K562 (cell line): Measurements from ENCODE around the gene TIPIN.

ENCODE experiments used
- AFF4 ChIP-seq: sonication (generic); formaldehyde crosslinking; IDR thresholded peaks from 2 replicates; pipeline ENCODE4 v1.8.0; 2023; ENCODE audit warnings: mild to moderate bottlenecking, missing genetic modification reagents
- ATF2 ChIP-seq: sonication (generic); formaldehyde crosslinking; IDR thresholded peaks from 2 replicates; pipeline ENCODE4 v1.8.1; 2022; ENCODE audit warnings: missing genetic modification reagents
- ATF3 ChIP-seq, 2 experiments: fragments of 450-650 bp in 1 of 2; sonication (generic) in 1 of 2; formaldehyde crosslinking in 1 of 2; IDR thresholded peaks in 1 of 2; conservative IDR thresholded peaks in 1 of 2; 2 replicates each; pipeline versions ENCODE4 v1.6.1 to v1.8.1; 2016 to 2023; ENCODE audit warnings: mild to moderate bottlenecking in 2 of 2, moderate library complexity in 2 of 2, inconsistent platforms in 1 of 2, missing genetic modification reagents in 1 of 2
- CBX5 ChIP-seq: IDR thresholded peaks from 2 replicates; pipeline ENCODE4 v1.6.1; 2014; ENCODE audit warnings: low read depth, borderline replicate concordance
- CTCF ChIP-seq, 3 experiments: IDR thresholded peaks in 2 of 3; conservative IDR thresholded peaks in 1 of 3; 2 replicates each; pipeline ENCODE4 v1.5.1; 2011 to 2012; ENCODE audit warnings: low read length in 3 of 3, mild to moderate bottlenecking in 3 of 3, control low read depth in 2 of 3, improper control_type of control experiment in 1 of 3, inconsistent platforms in 1 of 3, low read depth in 1 of 3, mixed read lengths in 1 of 3, moderate library complexity in 1 of 3; ENCODE audit not compliant: insufficient read depth in 2 of 3
- ETS2 ChIP-seq: IDR thresholded peaks from 2 replicates; pipeline ENCODE4 v1.6.1; 2016; ENCODE audit warnings: borderline replicate concordance, missing genetic modification characterization, mild to moderate bottlenecking, moderate library complexity, missing compliant biosample characterization; ENCODE audit not compliant: poor library complexity, severe bottlenecking
- GABPA ChIP-seq: fragments of 200-800 bp; sonication (Bioruptor generic); conservative IDR thresholded peaks from 2 replicates; pipeline ENCODE4 v1.6.1; 2016; ENCODE audit warnings: low read depth, missing genetic modification characterization, missing compliant biosample characterization
- KAT8 ChIP-seq: fragments of 450-650 bp; IDR thresholded peaks from 2 replicates; pipeline ENCODE4 v1.6.1; 2016; ENCODE audit warnings: low read depth, mild to moderate bottlenecking
- MAFK ChIP-seq: IDR thresholded peaks from 2 replicates; pipeline ENCODE4 v1.6.1; 2011; ENCODE audit warnings: low read length, improper control_type of control experiment
- NFIC ChIP-seq: fragments of 450-650 bp; IDR thresholded peaks from 2 replicates; pipeline ENCODE4 v1.6.1; 2017; ENCODE audit warnings: mild to moderate bottlenecking, inconsistent platforms
- RAD21 ChIP-seq, 2 experiments: fragments of 250-450 bp in 1 of 2; fragments of 450-650 bp in 1 of 2; sonication (Bioruptor Pico) in 1 of 2; formaldehyde crosslinking in 1 of 2; IDR thresholded peaks in 1 of 2; conservative IDR thresholded peaks in 1 of 2; 2 replicates each; pipeline versions ENCODE4 v1.4.0 to v1.8.0; 2020 to 2022; ENCODE audit warnings: mild to moderate bottlenecking in 2 of 2, moderate library complexity in 1 of 2
- RNF2 ChIP-seq: sonication (generic); IDR thresholded peaks from 2 replicates; pipeline ENCODE4 v1.6.1; 2016
- U2AF1 ChIP-seq: fragments of 200-400 bp; formaldehyde crosslinking; optimal IDR thresholded peaks from 2 replicates; pipeline ENCODE3; 2017; ENCODE audit warnings: mild to moderate bottlenecking, low read depth, low read length, moderate library complexity

GRCh38 chr15:66306381-66306780 lies 50.1 kb downstream of the TIPIN start:
- TF ChIP-seq ETS2 (tag) (no peak), CTCF (IDR thresholded peaks at IDR 0.05 in 2 of 3, conservative IDR thresholded peaks at IDR 0.05 in 1 of 3; ENCODE audit: insufficient read depth in 2 of 3, low read depth in 1 of 3, low read length in 3 of 3) (no peak), AFF4 (no peak), ATF3 (IDR thresholded peaks at IDR 0.05) (no peak), ATF3 (CRISPR knock-in tag; conservative IDR thresholded peaks at IDR 0.05) (no peak), CBX5 (no peak), GABPA (tag) (no peak), ATF2 (CRISPR knock-in tag) (no peak), U2AF1 (no peak), RNF2 (no peak), KAT8 (no peak), MAFK (no peak), RAD21 (CRISPR knock-in tag; conservative IDR thresholded peaks at IDR 0.05 in 1 of 2, IDR thresholded peaks at IDR 0.05 in 1 of 2) (no peak), NFIC (no peak)
